CD4-positive, alpha-beta T cell (primary cell): ENCODE measurements around the gene GRID1. TPM values are rescaled to one million over a fixed set of nuclear protein-coding genes. Genes with fewer than 3 reads are reported as not detected.

Experiments used
- ATAC-seq: fragments of 200-7000 bp; cut with Tn5 transposase; one replicate; pipeline ENCODE4 v1.10.0; 2022; ENCODE audit warnings: mild to moderate bottlenecking; ENCODE audit not compliant: poor library complexity
- CTCF ChIA-PET: fragments of 350-600 bp; sonication (Branson Sonifier 250); formaldehyde crosslinking; loops from one replicate; lab custom pipeline; 2021; ENCODE audit warnings: antibody characterized with exemption, inconsistent platforms; lab: Charles Lee
- POLR2A ChIA-PET: fragments of 350-600 bp; sonication (Branson Sonifier 250); formaldehyde crosslinking; loops from one replicate; lab custom pipeline; 2021; ENCODE audit warnings: antibody characterized with exemption, inconsistent platforms; lab: Charles Lee
- DNase-seq, 14 experiments: peaks; one replicate each; pipeline ENCODE4 v3.0.0-alpha.2; 2013 to 2020; ENCODE audit warnings: mixed read lengths in 2 of 14
- H3K27ac ChIP-seq, 2 donors: one replicate each; pipeline versions ENCODE4 v1.5.1 to v1.7.0; 2013; ENCODE audit warnings: low read length in 2 of 2, low read depth in 1 of 2, mild to moderate bottlenecking in 1 of 2
- H3K27me3 ChIP-seq, 2 experiments: 1 replicate in 1 of 2; 2 replicates in 1 of 2; pipeline versions ENCODE4 v1.6.1 to v1.7.0; 2013; ENCODE audit warnings: low read length in 2 of 2, control low read depth in 1 of 2, mild to moderate bottlenecking in 1 of 2, moderate library complexity in 1 of 2; ENCODE audit not compliant: insufficient read depth in 2 of 2, control insufficient read depth in 1 of 2
- H3K36me3 ChIP-seq: one replicate; pipeline ENCODE4 v1.6.1; 2013; ENCODE audit warnings: low read length, control low read depth; ENCODE audit not compliant: insufficient read depth
- H3K4me1 ChIP-seq: one replicate; pipeline ENCODE4 v1.6.1; 2013; ENCODE audit warnings: low read length, control low read depth; ENCODE audit not compliant: insufficient read depth
- H3K4me3 ChIP-seq: one replicate; pipeline ENCODE4 v1.5.1; 2013; ENCODE audit warnings: mild to moderate bottlenecking, low read length, moderate library complexity
- H3K9me3 ChIP-seq, 2 experiments: 1 replicate in 1 of 2; 2 replicates in 1 of 2; pipeline versions ENCODE4 v1.6.1 to v1.7.0; 2013; ENCODE audit warnings: low read length in 2 of 2, mild to moderate bottlenecking in 2 of 2, control low read depth in 1 of 2, moderate library complexity in 1 of 2; ENCODE audit not compliant: control insufficient read depth in 1 of 2, insufficient read depth in 1 of 2
- H3K27ac Mint-ChIP-seq: one replicate; pipeline ENCODE4 v1.8.0; 2020; ENCODE audit warnings: mixed read lengths
- H3K27me3 Mint-ChIP-seq: one replicate; pipeline ENCODE4 v1.8.0; 2021; ENCODE audit warnings: mixed read lengths
- H3K36me3 Mint-ChIP-seq: one replicate; pipeline ENCODE4 v1.8.0; 2021; ENCODE audit warnings: low read depth, mixed read lengths
- H3K4me1 Mint-ChIP-seq: one replicate; pipeline ENCODE4 v1.8.0; 2021; ENCODE audit warnings: low read depth, mixed read lengths
- H3K4me3 Mint-ChIP-seq: one replicate; pipeline ENCODE4 v1.8.0; 2020; ENCODE audit warnings: mild to moderate bottlenecking, mixed read lengths
- H3K9me3 Mint-ChIP-seq: one replicate; pipeline ENCODE4 v1.8.0; 2020; ENCODE audit warnings: mixed read lengths
- CTCF ChIP-seq: fragments of 200-600 bp; IDR thresholded peaks from one replicate; pipeline ENCODE4 v1.8.0; 2022; ENCODE audit warnings: antibody characterized with exemption, mild to moderate bottlenecking
- intact Hi-C, 2 experiments: fragments of 100-400 bp; cut with DNase I in 1 of 2; cut with micrococcal nuclease in 1 of 2; formaldehyde crosslinking; loops; one replicate each; pipeline versions ENCODE4 v1.15.1 to v1.9.0; 2023 to 2025; cut with DNase I, micrococcal nuclease
- microRNA-seq: library from miRNA; unstranded; fragments of <30 nt; microRNA quantifications from one replicate; pipeline ENCODE4 v1.2.0, GENCODE V29; 2021; ENCODE audit warnings: borderline microRNAs expressed, borderline replicate concordance
- total RNA-seq, 174 experiments: library from RNA in 2 of 174; stranded (reverse) in 2 of 174; gene quantifications; one replicate each; pipeline ENCODE4 v1.2.3 and lab custom pipeline; 2021 to 2026

Gene GRID1
- total RNA-seq, 2 experiments from 2014 or later: not detected

- ATAC-seq: no peak
Measured at GRCh38 chr10:85558533-85558932, 808.1 kb downstream of the GRID1 start.

GRCh38 chr10:85557706-85558105 is 808.9 kb downstream of the GRID1 start:
- H3K4me1 ChIP-seq: no peaks in the 10 kb centered on the region
- no peaks in the 10 kb centered on the region for H3K4me1 Mint-ChIP-seq
- H3K9me3 ChIP-seq: no peaks in the 10 kb centered on the region
- H3K9me3 Mint-ChIP-seq: no peaks in the 10 kb centered on the region
- H3K27me3 ChIP-seq: peaks cover 0 to 4% of the 10 kb centered on the region in 2 experiments
- ChIA-PET POLR2A (interaction anchor here (0.6 kb wide), 1 partner anchor 24 kb away, joined by 3 read pairs; no protein-coding TSS in a partner anchor), CTCF (no interaction called here)
- H3K36me3 ChIP-seq: no peaks in the 10 kb centered on the region
- no peak overlapping the region for H3K27ac ChIP-seq
- ATAC-seq (no peak), DNase-seq (no peak)
- H3K4me3 ChIP-seq: no peak overlapping the region
- intact Hi-C loops: no loop called here
- no peak overlapping the region for H3K27ac Mint-ChIP-seq
- peaks cover 4% of the 10 kb centered on the region for H3K27me3 Mint-ChIP-seq
- no peaks in the 10 kb centered on the region for H3K36me3 Mint-ChIP-seq
- no peak overlapping the region for H3K4me3 Mint-ChIP-seq
- no peak for TF ChIP-seq CTCF

More at GRCh38 chr10:85558533-85558932, 808.1 kb downstream of the GRID1 start:
- no peak overlapping the region for H3K27ac ChIP-seq
- Mint-ChIP-seq H3K27ac (no peak overlapping the region), H3K9me3 (no peaks in the 10 kb centered on the region), H3K4me1 (no peaks in the 10 kb centered on the region), H3K4me3 (no peak overlapping the region), H3K36me3 (no peaks in the 10 kb centered on the region), H3K27me3 (peaks cover 4% of the 10 kb centered on the region)
- CTCF ChIA-PET: no interaction called here
- TF ChIP-seq CTCF: no peak
- no peaks in the 10 kb centered on the region for H3K4me1 ChIP-seq
- peaks cover 0 to 4% of the 10 kb centered on the region in 2 experiments for H3K27me3 ChIP-seq
- POLR2A ChIA-PET: no interaction called here
- no peaks in the 10 kb centered on the region for H3K9me3 ChIP-seq
- H3K36me3 ChIP-seq: no peaks in the 10 kb centered on the region
- H3K4me3 ChIP-seq: no peak overlapping the region
- DNase-seq: no peak
- intact Hi-C loops: no loop called here

DNA sequence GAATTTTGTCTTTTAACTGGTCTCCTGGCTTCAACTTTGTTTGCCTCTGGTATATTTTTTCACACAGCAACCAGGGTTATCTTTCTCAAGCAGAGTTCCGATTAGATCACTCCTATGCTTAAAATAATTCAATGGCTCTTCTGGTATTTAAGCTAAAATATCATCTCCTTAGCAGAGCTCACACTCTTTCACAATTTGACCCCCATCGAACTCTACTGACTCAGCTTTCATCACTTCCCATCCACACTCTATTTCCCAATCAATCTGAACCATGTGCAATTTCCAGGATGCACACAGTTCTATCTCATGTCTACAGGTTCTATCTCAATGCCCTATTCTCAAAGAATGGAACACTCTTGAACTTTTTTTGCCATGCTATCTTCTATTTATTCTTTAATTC is 809.5 kb downstream of the GRID1 start:
- DNase-seq: no peak
- peaks cover 4% of the 10 kb centered on the region for H3K27me3 Mint-ChIP-seq
- TF ChIP-seq CTCF: no peak
- no peak overlapping the region for H3K4me3 Mint-ChIP-seq
- no peaks in the 10 kb centered on the region for H3K4me1 ChIP-seq
- no peaks in the 10 kb centered on the region for H3K36me3 Mint-ChIP-seq
- H3K9me3 ChIP-seq: no peaks in the 10 kb centered on the region
- ChIA-PET CTCF (no interaction called here), POLR2A (no interaction called here)
- peaks cover 0 to 4% of the 10 kb centered on the region in 2 experiments for H3K27me3 ChIP-seq
- H3K4me3 ChIP-seq: no peak overlapping the region
- no peak for ATAC-seq
- H3K36me3 ChIP-seq: no peaks in the 10 kb centered on the region
- H3K4me1 Mint-ChIP-seq: no peaks in the 10 kb centered on the region
- H3K27ac ChIP-seq: no peak overlapping the region
- no peaks in the 10 kb centered on the region for H3K9me3 Mint-ChIP-seq
- no peak overlapping the region for H3K27ac Mint-ChIP-seq
- intact Hi-C loops: no loop called here

Small RNA genes within 50 kb of the gene (microRNA-seq; reads per million reads assigned to microRNA genes)
- not detected for gene MIR346

Other genes starting within 250 kb of the GRID1 start
- gene WAPL, start 155.0 kb upstream of the GRID1 start, total RNA-seq: 10 to 100 TPM; 34.3 TPM